MG63 (cell line): ENCODE data around the gene ERN1. TPM values are rescaled to one million over a fixed set of nuclear protein-coding genes. Genes with fewer than 3 reads are reported as not detected.

ENCODE experiments used
- DNase-seq: peaks from one replicate; pipeline ENCODE4 v3.0.0-alpha.2; 2020
- H3K27me3 ChIP-seq: fragments of 250-450 bp; sonication (Bioruptor Pico); 2 replicates; pipeline ENCODE4 v1.5.1; 2020; ENCODE audit warnings: mild to moderate bottlenecking, moderate library complexity
- H3K36me3 ChIP-seq: fragments of 250-450 bp; sonication (Bioruptor Pico); 2 replicates; pipeline ENCODE4 v1.5.1; 2020; ENCODE audit warnings: mild to moderate bottlenecking, moderate library complexity
- H3K4me3 ChIP-seq: fragments of 250-450 bp; sonication (Bioruptor Pico); 2 replicates; pipeline ENCODE4 v1.5.1; 2020; ENCODE audit warnings: mild to moderate bottlenecking, moderate library complexity
- H3K9me3 ChIP-seq: fragments of 250-450 bp; sonication (Bioruptor Pico); 2 replicates; pipeline ENCODE4 v1.5.1; 2020; ENCODE audit warnings: mild to moderate bottlenecking, moderate library complexity
- total RNA-seq: library from RNA; depleted of rRNA; stranded (reverse); fragments of >200 nt; shearing (Covaris generic); gene quantifications from 2 replicates; pipeline ENCODE4 v1.2.3, GENCODE V29; 2014; ENCODE audit warnings: low replicate concordance

ERN1 gene
- total RNA-seq, 1 experiment from 2014 or later = 3.0 TPM

DNA sequence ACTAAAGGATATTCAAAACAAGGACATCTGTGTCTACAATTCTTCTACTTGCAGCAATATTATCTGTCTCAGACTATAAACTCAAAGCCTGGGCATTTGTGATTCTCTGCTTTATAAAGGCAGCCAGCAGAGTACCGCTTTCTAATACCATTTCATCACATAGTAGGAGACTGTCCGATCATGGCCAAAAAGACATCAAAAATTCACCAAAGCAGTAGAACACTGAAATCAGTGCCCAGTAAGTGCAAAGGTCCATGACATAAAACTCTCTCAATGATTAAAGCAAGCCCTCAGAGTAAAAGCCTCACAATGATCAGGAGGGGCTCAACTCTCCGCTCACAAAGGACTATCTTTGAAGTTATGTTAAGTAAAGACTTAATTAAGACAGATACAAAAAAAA is 23.0 kb downstream of the ERN1 start:
- Histone ChIP-seq H3K27me3 (no peaks in the 10 kb centered on the region), H3K4me3 (no peak overlapping the region), H3K9me3 (no peaks in the 10 kb centered on the region), H3K36me3 (no peaks in the 10 kb centered on the region)
- DNase-seq = no peak

DNA sequence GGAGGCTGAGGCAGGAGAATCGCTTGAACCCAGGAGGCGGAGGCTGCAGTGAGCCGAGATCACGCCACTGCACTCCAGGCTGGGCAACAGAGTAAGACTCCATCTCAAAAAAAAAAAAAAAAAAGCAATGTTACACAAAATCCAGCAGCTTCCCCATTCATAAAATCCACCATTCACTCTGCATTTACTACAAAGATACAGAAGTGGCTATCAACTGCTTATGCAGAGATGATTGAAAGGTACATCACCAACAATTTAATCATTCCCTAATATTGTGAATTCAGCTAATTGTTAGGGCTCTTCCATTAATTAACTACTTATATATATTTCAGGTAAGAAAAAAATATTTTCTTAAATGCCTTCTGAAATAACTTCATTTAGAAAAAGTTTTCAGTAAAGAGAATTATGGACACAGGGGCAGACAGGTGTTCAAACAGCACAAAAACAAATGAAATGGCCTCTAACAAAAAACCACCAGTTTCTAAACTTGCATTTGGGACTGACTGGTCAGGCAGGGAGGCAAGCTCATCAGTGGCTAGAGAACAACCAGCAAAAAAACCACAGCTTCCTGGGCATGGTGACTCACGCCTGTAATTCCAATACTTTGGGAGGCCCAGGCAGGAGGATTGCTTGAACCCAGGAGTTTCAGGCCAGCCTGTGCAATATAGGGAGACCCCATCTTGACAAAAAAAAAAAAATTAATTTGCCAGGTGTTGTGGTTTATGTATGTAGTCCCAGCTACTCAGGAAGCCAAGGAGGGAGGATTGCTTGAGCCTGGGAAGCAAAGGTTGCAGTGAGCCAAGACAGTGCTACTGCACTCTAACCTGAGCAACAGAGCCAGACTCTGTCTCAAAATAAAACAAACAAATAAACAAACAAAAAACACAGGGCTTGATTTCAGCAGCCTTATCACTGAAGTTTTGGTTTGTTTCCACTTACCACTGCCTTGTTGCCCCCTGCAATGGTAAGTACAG is 26.3 kb downstream of the ERN1 start:
- peak; percentile 56 for DNase-seq
- Histone ChIP-seq H3K36me3 (no peaks in the 10 kb centered on the region), H3K4me3 (no peak overlapping the region), H3K27me3 (no peaks in the 10 kb centered on the region), H3K9me3 (no peaks in the 10 kb centered on the region)

DNA sequence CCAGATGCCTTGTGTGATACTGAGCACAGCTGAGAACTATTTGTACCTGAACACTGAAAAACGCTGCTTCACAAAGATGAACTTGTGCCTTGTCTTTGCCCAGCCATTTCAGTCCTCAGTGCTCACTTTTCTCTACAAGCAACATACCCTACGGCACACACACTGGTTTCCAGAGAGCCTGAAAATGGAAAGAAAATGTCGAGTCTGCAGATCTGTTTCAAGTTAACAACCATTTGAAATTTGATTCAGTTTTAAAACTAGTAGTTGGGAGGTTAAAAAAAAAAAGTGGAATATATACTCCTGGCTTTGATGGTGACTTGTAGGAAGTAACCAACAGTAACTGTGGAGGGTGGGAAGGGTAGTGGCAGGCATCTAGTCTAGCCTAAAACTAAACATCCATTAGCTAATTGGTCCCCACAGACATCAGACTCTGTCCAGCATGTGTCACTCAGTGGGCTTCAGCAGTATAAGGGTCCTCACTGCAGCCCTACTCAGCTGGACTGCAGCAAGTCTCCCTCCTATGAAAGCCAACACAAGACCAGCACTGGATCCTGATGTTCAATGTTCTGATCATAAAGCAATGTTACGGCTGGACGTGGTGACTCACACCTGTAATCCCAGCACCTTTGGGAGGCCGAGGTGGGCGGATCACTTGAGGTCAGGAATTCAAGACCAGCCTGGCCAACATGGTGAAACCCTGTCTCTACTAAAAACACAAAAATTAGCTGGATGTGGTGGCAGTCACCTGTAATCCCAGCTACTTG is 27.1 kb downstream of the ERN1 start:
- H3K27me3 ChIP-seq = no peaks in the 10 kb centered on the region
- H3K4me3 ChIP-seq = no peak overlapping the region
- no peaks in the 10 kb centered on the region for H3K9me3 ChIP-seq
- H3K36me3 ChIP-seq = no peaks in the 10 kb centered on the region
- no peak for DNase-seq

DNA sequence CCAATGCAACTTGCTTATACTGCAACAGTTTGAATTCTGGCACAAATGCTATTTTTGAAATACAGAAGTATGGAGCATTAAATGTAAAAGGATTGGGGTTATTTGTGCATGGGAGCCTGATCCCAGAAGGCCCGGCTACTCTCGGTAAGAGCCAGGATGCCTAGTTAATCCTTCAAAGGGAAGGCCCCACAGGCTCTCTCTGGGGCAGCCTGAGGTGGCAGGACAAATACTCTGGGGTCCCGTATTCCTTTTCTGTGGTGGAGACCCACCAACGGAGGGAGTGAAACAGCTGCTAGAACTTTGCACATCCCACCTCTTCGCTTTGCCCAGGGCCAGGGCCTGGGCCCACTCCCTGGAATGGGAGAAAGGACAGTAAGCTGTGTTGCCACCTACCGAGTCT is 30.4 kb downstream of the ERN1 start:
- Histone ChIP-seq H3K36me3 (peaks cover 3% of the 10 kb centered on the region; the same call in 1 of the 2 replicates), H3K27me3 (no peaks in the 10 kb centered on the region), H3K9me3 (no peaks in the 10 kb centered on the region), H3K4me3 (no peak overlapping the region)
- DNase-seq = no peak

DNA sequence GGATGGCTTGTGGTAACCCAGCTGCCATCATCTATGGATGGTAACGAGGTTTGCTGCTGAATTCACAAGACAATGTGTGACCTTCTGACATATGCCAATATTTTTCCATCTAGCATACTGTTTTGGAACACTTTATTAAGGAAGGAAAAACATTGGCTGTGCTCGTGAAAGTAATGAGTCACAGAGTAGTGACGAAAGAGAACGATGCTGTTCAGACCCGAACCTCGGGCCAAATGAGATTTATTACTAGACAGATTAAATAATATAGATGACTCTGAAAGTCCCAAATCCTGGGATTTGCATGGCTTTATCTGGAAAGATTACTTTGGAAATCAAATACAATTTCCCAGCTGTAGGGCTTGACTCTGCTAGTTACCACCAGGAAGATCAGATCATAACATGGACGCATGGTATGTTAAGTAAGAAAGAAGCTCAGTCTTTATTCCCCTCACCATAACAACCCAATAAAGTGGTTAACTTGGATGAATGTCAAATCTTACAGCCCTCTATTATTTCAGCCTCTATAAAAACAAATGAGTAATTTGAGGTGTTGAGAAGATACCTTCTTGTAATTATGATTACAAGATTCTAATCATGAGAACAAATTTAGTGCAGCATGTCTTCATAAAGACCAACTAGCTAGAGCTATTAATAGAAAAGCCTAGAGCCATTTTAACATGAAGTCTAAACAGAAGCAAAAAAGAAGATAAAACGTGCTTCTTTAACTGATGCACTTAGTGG is 32.6 kb downstream of the ERN1 start:
- Histone ChIP-seq H3K27me3 (no peaks in the 10 kb centered on the region), H3K9me3 (no peaks in the 10 kb centered on the region), H3K36me3 (peaks cover 3% of the 10 kb centered on the region; the same call in 1 of the 2 replicates), H3K4me3 (no peak overlapping the region)
- no peak for DNase-seq

DNA sequence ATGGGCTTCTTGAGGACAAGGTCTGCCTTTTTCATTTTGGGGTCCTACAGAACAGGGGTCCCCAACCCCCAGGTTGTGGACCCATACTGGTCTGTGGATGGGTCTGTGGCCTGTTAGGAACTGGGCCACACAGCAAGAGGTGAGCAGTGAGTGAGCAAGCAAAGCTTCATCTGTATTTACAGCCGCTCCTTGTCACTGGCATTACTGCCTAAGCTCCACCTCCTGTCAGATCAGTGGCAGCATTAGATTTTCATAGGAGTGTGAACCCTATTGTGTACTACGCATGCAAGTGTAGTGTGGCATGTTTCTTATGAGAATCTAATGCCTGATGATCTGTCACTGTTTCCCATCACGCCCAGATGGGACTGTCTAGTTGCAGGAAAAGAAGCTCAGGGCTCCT is 33.9 kb downstream of the ERN1 start:
- H3K36me3 ChIP-seq = peaks cover 3% of the 10 kb centered on the region; the same call in 1 of the 2 replicates
- no peaks in the 10 kb centered on the region for H3K27me3 ChIP-seq
- no peak overlapping the region for H3K4me3 ChIP-seq
- DNase-seq = no peak
- H3K9me3 ChIP-seq = no peaks in the 10 kb centered on the region

DNA sequence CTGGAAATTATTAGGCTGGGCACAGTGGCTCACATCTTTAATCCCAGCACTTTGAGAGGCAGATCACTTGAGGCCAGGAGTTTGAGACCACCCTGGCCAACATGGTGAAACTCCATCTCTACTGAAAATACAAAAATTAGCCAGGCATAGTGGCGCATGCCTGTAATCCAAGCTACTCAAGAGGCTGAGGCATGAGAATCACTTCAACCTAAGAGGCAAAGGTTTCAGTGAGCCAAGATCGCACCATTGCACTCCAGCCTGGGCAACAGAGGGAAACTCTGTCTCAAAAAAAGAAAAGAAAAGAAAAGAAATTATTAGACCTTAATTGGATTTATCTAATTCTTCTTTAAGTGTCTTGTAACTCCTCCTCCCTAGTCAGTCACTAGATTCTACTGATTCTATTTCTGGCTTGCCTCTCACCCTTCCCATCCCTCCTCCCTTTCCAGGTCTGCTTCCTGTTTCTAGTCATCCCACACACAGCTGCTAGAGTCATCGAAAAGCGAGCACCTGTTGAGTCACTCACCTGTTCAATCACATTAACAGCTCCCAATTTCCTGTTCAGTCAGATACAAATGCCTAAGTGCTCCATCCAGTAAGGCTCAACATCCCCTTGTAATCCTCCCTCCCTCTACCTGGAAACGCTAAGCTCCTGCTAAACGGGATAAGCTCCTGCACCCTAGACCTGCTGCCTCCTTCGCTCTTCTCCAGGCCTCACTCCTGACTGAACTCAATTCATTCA is 34.6 kb downstream of the ERN1 start:
- DNase-seq = no peak
- Histone ChIP-seq H3K4me3 (no peak overlapping the region), H3K9me3 (no peaks in the 10 kb centered on the region), H3K36me3 (peaks cover 3% of the 10 kb centered on the region; the same call in 1 of the 2 replicates), H3K27me3 (no peaks in the 10 kb centered on the region)

DNA sequence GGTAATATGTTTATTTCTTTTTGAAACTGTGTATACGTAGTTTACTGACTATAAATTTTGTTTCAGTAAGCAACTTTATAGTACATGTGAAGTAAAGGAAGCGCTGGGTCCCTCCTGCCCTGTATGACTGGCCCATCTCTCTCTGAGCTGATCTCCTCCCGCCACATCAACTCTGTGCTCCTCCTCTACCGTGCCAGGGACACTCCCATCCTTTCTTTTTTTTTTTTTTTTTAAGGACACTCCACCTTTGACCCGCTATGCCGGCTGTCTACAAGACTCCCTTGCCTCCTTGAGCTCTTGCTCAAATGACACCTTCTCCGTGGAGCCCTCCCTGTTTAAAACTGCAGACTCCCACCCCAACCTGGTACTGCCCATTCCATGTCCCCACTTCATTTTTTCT is 35.5 kb downstream of the ERN1 start:
- DNase-seq = no peak
- H3K27me3 ChIP-seq = no peaks in the 10 kb centered on the region
- H3K4me3 ChIP-seq = no peak overlapping the region
- peaks cover 3% of the 10 kb centered on the region; the same call in 1 of the 2 replicates for H3K36me3 ChIP-seq
- no peaks in the 10 kb centered on the region for H3K9me3 ChIP-seq

DNA sequence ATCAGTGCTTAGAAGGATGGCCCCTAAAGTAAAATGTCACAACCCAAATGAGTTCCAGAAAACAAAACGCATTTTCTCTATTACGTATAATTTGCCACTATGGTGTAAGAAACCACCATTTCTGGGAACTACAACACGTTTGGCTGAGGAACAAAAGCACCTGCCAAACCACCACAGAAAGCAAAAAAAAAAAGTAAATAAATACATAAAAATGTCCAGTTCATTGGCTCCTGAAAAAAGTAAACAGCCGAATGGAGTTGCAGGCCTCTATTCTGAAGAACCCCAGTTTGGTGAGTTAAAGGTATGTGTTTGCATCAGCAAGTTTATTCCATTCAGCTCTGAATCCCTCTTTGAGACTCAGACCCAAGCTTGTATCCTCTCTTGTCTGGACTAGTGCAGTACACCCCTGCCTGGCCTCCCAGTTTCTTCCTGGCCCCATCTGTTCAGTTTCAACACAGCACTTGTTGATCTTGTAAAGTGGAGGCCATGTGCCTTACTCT is 36.9 kb downstream of the ERN1 start:
- no peak overlapping the region for H3K4me3 ChIP-seq
- H3K36me3 ChIP-seq = peaks cover 3% of the 10 kb centered on the region; the same call in 1 of the 2 replicates
- H3K9me3 ChIP-seq = no peaks in the 10 kb centered on the region
- no peak for DNase-seq
- H3K27me3 ChIP-seq = no peaks in the 10 kb centered on the region

DNA sequence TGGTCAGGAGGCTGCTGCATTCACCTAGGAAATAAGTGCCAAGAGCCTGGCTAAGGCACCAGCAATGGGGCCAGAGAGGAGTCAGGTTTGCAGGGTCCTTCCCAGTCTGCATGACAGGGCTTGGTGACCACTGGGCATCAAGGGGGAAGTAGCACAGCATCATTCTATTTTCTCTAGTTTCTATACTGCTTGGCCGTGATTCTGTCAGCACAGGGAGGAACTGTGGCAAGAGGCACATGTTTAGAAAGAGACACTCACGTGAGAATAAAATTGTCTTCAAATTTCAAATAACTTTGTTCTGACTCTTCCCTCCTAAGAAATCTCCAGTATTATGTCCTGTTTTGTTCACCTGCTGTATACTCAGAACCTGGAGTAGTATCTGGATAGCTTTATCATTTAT is 37.8 kb downstream of the ERN1 start:
- Histone ChIP-seq H3K27me3 (no peaks in the 10 kb centered on the region), H3K36me3 (peaks cover 3% of the 10 kb centered on the region; the same call in 1 of the 2 replicates), H3K9me3 (no peaks in the 10 kb centered on the region; the same call in 1 of the 2 replicates), H3K4me3 (no peak overlapping the region)
- no peak for DNase-seq

DNA sequence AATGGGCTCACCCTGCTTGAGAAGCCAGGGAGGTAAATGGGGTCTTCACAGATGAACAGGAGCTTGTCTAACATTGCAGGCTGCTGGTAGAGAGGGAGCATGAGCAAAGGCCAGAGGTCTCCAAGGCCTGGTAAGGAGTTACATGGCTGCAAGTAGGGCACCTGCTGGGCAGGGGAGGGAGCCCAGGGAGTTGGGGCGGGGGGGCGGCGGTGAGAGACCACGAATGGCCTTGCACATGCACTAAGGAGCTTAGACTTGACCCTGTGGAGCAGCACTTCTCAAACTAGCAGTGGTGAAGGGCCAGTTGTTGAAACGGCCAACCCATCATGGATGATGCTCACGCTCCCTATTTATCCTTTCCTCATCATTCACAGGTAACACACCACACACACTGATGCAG is 38.4 kb downstream of the ERN1 start:
- Histone ChIP-seq H3K36me3 (peaks cover 3% of the 10 kb centered on the region; the same call in 1 of the 2 replicates), H3K27me3 (no peaks in the 10 kb centered on the region), H3K4me3 (no peak overlapping the region), H3K9me3 (no peaks in the 10 kb centered on the region; the same call in 1 of the 2 replicates)
- DNase-seq = no peak

DNA sequence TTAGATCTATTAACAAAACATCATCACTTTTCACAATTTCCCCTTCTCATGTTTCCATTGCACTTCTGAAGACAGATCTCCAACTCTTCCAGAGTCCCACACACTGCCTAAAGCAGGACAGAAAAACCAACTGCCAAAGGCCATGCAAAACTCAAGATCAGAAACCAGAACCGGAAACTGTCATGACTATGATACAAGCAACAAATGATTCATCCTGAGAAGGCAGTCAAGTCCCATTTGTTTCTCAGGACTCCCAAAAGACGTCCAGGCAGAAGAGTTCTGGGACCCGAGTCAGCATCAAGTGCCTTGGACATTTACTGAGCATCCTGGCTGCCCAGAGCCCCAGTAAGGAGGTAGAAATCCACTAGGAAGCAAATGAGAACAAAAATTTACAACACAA is 38.8 kb downstream of the ERN1 start:
- DNase-seq = no peak
- Histone ChIP-seq H3K4me3 (no peak overlapping the region), H3K27me3 (no peaks in the 10 kb centered on the region)

DNA sequence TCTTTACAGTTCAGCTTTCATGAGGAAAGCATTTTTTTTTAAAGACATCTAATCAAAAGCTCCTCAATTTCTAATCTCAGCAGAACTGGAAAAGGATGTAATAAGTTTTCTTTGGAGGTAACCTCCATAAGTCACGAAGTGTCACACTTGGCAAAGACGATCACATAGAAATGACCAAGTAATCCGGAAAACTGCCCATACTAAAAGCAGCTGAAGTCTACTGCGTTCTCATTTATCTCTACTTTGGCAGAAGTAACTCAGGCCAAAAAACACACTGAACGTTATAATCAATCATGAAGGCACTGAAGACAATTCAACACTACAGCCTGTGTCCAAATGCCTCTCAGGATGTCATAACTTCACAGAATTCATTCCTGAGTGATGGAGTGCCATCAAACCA is 39.8 kb downstream of the ERN1 start:
- Histone ChIP-seq H3K4me3 (no peak overlapping the region), H3K27me3 (no peaks in the 10 kb centered on the region), H3K9me3 (no peaks in the 10 kb centered on the region; the same call in 1 of the 2 replicates), H3K36me3 (no peaks in the 10 kb centered on the region)
- no peak for DNase-seq

More for the DNA sequence above, 38.8 kb downstream of the ERN1 start:
- Histone ChIP-seq H3K36me3 (peaks cover 1% of the 10 kb centered on the region; the same call in 1 of the 2 replicates), H3K9me3 (no peaks in the 10 kb centered on the region; the same call in 1 of the 2 replicates)

DNA sequence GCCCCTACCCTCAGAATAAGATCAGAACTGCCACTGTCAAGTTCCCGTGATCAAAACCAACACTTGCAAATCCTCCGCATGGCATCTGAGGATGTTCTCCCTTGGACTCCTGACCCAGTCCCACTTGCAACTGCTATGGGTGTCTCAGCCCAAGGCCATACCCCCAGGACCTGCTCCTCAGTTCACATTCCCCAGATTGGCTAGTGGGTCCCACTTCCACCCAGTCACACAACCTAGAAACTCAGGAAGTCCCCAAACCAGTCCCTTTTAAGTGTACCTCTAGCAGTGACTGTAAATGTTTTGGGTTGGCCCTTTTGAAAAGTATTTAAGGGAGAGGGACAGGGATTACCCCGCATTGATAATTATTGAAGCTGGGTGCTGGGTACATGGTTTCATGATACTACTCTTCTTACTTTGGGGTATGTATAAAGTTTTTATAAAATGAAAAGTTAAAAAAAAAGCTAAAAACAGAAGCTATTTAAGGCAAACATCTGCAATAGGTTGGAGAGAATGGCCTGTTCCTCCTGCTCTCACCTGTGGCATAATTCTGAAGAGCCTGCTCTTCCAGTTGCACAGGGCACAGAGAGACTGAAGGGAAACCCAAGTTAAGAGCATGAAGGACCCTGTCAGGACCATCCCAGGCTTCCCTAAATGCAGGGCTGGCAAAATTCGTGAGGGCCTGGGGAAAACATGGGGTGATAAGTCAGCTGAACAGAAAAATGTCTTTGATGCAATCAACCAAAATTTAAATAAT is 42.5 kb downstream of the ERN1 start:
- no peaks in the 10 kb centered on the region for H3K27me3 ChIP-seq
- no peaks in the 10 kb centered on the region for H3K36me3 ChIP-seq
- H3K4me3 ChIP-seq = no peak overlapping the region
- no peak for DNase-seq
- no peaks in the 10 kb centered on the region; the same call in 1 of the 2 replicates for H3K9me3 ChIP-seq

DNA sequence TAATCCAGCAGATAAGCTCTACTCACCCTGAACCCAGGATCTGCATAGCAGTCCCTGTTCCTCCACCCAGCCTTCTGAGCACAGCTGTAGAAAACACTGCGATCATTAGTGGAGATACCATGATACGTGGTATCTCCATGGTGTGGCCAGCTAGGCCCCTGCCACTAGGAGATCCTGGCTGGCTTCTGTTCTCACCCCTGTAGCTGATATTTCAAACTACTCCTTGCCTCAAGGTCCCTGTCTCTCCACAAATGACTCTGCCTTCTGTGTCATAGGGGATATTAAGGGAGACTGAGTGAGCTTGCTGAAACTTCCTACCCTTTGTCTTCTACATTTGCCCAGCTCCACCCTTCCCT is 44.3 kb downstream of the ERN1 start:
- DNase-seq = no peak
- Histone ChIP-seq H3K36me3 (no peaks in the 10 kb centered on the region), H3K4me3 (no peak overlapping the region), H3K9me3 (no peaks in the 10 kb centered on the region; the same call in 1 of the 2 replicates), H3K27me3 (no peaks in the 10 kb centered on the region)
